ENCODE measurements around the gene PIEZO2.

- TF ChIP-seq CTCF (IDR thresholded peaks at IDR 0.05) (no peak), POLR2AphosphoS5 (IDR thresholded peaks at IDR 0.05) (no peak), POLR2A (IDR thresholded peaks at IDR 0.05) (no peak)
These were observed 363.6 kb downstream of the PIEZO2 start for GRCh38 chr18:10785798-10786197.

All from breast epithelium (tissue), 3 donors.